Kidney glomerular epithelial cell (primary cell): Measurements from ENCODE around the gene DDI2.
A peak's percentile ranks its signal among the peaks of the same experiment; 100 is the strongest.

Source experiments
- DNase-seq: peaks from one replicate; lab custom pipeline; 2025; lab: John Stamatoyannopoulos, UW

Gene DDI2

GRCh38 chr1:15605398-15606383, 11.6 kb upstream of the DDI2 start:
- DNase-seq: no peak

GRCh38 chr1:15609631-15610030, 7.6 kb upstream of the DDI2 start:
- DNase-seq: no peak

GRCh38 chr1:15610167-15610566, 7.1 kb upstream of the DDI2 start:
- DNase-seq: no peak

GRCh38 chr1:15616373-15617172, 685 bp upstream of the DDI2 start:
- DNase-seq: no peak

GRCh38 chr1:15618077-15618654, 908 bp downstream of the DDI2 start:
- DNase-seq: peak; percentile 18

GRCh38 chr1:15618655-15619525, 1.6 kb downstream of the DDI2 start:
- DNase-seq: peak; percentile 18

- DNase-seq: peak; percentile 60
Observed at GRCh38 chr1:15620155-15620545, 2.9 kb downstream of the DDI2 start.

- no peak for DNase-seq
Observed at GRCh38 chr1:15620902-15621682, 3.8 kb downstream of the DDI2 start.

GRCh38 chr1:15621975-15622374, 4.7 kb downstream of the DDI2 start:
- DNase-seq: no peak

- no peak for DNase-seq
Observed at GRCh38 chr1:15622712-15623373, 5.6 kb downstream of the DDI2 start.

- DNase-seq: no peak
Observed at GRCh38 chr1:15623435-15623834, 6.2 kb downstream of the DDI2 start.

GRCh38 chr1:15624133-15624714, 7.0 kb downstream of the DDI2 start:
- DNase-seq: no peak

- DNase-seq: no peak
Observed at GRCh38 chr1:15625056-15625917, 8.0 kb downstream of the DDI2 start.

- DNase-seq: no peak
Observed at GRCh38 chr1:15626269-15626950, 9.2 kb downstream of the DDI2 start.

- DNase-seq: no peak
Observed at GRCh38 chr1:15627343-15627988, 10.2 kb downstream of the DDI2 start.

- no peak for DNase-seq
Observed at GRCh38 chr1:15628003-15628402, 10.7 kb downstream of the DDI2 start.

- DNase-seq: no peak
Observed at GRCh38 chr1:15633756-15634420, 16.6 kb downstream of the DDI2 start.
